Spleen (tissue), 7 donors: ENCODE measurements around the gene STX8.

ENCODE experiments used
- POLR2A ChIP-seq, 3 donors: fragments of 450-650 bp; IDR thresholded peaks; one replicate each; pipeline ENCODE4 v1.5.1; 2017; ENCODE audit warnings: antibody characterized with exemption in 3 of 3, mild to moderate bottlenecking in 1 of 3
- POLR2AphosphoS5 ChIP-seq, 3 donors: sonication (generic); formaldehyde crosslinking; IDR thresholded peaks; one replicate each; pipeline ENCODE4 v1.5.1; 2017; ENCODE audit warnings: antibody characterized with exemption in 3 of 3
- TF ChIP-seq, protein P1 (sequence below), 11 experiments: fragments of 200-600 bp in 7 of 11; fragments of 450-650 bp in 4 of 11; sonication (generic) in 4 of 11; IDR thresholded peaks in 8 of 11; conservative IDR thresholded peaks in 3 of 11; 1 replicate in 7 of 11; 2 replicates in 4 of 11; pipeline versions ENCODE4 v1.4.0 to v1.8.0; 2016 to 2021; ENCODE audit warnings: antibody characterized with exemption in 11 of 11, inconsistent platforms in 4 of 11, mild to moderate bottlenecking in 1 of 11
- donor health status: DM: no; HTN: no; CAD: no; lungs with moderate emphysema.
- donor health status: DM: no; HTN: no; CAD: no.
- donor health status: DM: no; HTN: no; CAD: no.

DNA sequence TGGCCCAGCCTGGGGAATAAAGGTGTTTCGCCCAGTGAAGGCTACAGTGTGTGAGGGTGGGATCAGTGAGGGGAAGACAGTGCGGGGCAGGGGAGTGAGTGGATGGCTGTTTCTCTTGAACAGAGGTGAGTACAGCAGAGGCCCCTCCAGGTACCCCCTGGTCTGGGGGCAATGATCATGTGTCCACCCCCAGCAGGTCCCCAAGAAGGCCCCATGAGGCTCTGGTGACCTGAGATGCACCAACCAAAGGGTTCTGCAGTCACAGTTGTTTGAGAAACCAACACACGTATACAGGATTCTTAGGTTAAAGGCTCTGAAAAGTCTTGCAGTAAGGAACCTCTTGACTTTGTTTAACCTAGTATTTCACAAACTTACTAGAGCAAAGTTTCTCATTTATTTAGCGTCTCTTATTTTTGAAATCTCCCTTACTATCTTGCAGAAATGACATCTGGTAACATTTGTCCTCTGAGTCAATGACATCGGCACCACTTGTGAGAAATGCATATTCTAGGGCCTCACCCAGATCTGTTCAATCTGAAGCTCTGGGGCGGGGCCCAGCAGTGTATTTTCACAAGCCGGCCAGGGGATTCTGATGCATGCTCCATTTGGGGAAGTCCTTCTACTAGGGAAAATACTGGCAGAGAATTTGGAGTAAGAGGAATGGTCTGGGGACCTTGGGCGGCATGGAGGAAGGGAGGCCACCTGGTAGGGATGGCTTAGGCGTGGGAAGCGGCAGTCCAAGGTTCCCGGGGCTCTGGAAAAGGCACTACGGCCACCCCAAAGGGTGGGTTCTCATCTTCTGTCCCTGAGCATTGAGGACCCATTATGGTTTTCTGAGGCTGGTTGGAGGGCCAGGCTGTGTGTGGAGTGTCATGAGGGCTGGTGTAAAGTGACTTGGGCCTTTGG is 337.0 kb downstream of the STX8 start:
- TF ChIP-seq, protein P1, sequence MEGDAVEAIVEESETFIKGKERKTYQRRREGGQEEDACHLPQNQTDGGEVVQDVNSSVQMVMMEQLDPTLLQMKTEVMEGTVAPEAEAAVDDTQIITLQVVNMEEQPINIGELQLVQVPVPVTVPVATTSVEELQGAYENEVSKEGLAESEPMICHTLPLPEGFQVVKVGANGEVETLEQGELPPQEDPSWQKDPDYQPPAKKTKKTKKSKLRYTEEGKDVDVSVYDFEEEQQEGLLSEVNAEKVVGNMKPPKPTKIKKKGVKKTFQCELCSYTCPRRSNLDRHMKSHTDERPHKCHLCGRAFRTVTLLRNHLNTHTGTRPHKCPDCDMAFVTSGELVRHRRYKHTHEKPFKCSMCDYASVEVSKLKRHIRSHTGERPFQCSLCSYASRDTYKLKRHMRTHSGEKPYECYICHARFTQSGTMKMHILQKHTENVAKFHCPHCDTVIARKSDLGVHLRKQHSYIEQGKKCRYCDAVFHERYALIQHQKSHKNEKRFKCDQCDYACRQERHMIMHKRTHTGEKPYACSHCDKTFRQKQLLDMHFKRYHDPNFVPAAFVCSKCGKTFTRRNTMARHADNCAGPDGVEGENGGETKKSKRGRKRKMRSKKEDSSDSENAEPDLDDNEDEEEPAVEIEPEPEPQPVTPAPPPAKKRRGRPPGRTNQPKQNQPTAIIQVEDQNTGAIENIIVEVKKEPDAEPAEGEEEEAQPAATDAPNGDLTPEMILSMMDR (IDR thresholded peaks at IDR 0.05 in 8 of 11, conservative IDR thresholded peaks at IDR 0.05 in 3 of 11) = no peak
- no peak for TF ChIP-seq POLR2AphosphoS5 (IDR thresholded peaks at IDR 0.05)
- TF ChIP-seq POLR2A (IDR thresholded peaks at IDR 0.05) = no peak
